ENCODE data around the gene OPCML.

GRCh38 chr11:132653237-132653636, 879.1 kb downstream of the OPCML start:
- TF ChIP-seq CTCF (conservative IDR thresholded peaks at IDR 0.05; ENCODE audit: low read length), result no peak
- no peak for TF ChIP-seq EZH2phosphoT487 (IDR thresholded peaks at IDR 0.05; ENCODE audit: borderline replicate concordance)
